ENCODE measurements around the gene HIRIP3. TPM values are rescaled to one million over a fixed set of nuclear protein-coding genes. Genes with fewer than 3 reads are reported as not detected.
"Not testable (repeated sequence)": the region's sequence is repeated elsewhere in the genome, so short reads cannot be mapped to it uniquely, and the experiment has no call there.

HIRIP3 gene
- total and polyA plus RNA-seq, 2 donors (not counting 3 experiments of a cell fraction or from before 2014, with no cell fraction given) = 6.7 to 8.6 TPM

DNA sequence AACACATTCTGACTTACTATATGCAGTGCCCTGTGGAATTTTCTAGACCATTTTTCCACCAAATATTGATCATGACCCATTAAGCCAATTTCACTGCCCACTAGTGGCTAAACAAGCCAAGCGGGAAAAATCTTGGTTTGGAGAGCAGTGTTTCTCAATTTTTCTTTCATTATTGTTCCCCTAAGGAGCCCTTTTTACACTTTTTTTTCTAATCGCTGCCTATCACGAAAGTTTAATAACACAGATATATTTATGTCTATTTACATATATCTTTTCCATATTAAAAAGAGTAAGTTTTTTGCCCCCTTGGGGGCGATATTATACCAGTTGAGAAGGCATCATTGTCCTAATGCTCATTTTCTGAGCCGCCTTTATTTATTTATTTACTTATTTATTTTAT, 46.4 kb upstream of the HIRIP3 start:
- Histone ChIP-seq H3K79me2 (ENCODE audit: control insufficient read depth, insufficient read depth, low read length) (no peaks in the 10 kb centered on the region), H3K36me3 (ENCODE audit: control insufficient read depth in 2 of 2, extremely low read depth in 1 of 2, insufficient read depth in 2 of 2, low read length in 2 of 2) (no peaks in the 10 kb centered on the region), H3K27me3 (ENCODE audit: control insufficient read depth in 2 of 2, insufficient read depth in 2 of 2, low read length in 2 of 2) (no peaks in the 10 kb centered on the region), H4K20me1 (replicated peaks; ENCODE audit: control insufficient read depth, extremely low read depth, insufficient read depth, low read length) (no peaks in the 10 kb centered on the region), H2AFZ (ENCODE audit: low read depth, low read length) (no peak overlapping the region), H3K4me1 (ENCODE audit: control insufficient read depth, extremely low read depth, insufficient read depth, low read length) (no peaks in the 10 kb centered on the region), H3K9ac (replicated peaks; ENCODE audit: extremely low read depth, insufficient read depth, low read length) (no peak overlapping the region), H3K9me3 (replicated peaks; ENCODE audit: control insufficient read depth, insufficient read depth, low read length) (no peaks in the 10 kb centered on the region), H3K4me2 (ENCODE audit: insufficient read depth, low read length) (no peak overlapping the region), H3K4me3 (replicated peaks in 1 of 3; ENCODE audit: insufficient read depth in 1 of 3, low read depth in 1 of 3, low read length in 3 of 3) (no peak overlapping the region), H3K27ac (ENCODE audit: insufficient read depth, low read depth, low read length) (no peak overlapping the region), H3K9me1 (replicated peaks; ENCODE audit: control insufficient read depth, extremely low read depth, insufficient read depth, low read length) (no peaks in the 10 kb centered on the region)
- TF ChIP-seq MAX (IDR thresholded peaks at IDR 0.05; ENCODE audit: insufficient read depth, insufficient read length) (no peak), CTCF (IDR thresholded peaks at IDR 0.05; ENCODE audit: extremely low read depth in 1 of 2, insufficient read depth in 1 of 2, low read depth in 1 of 2, low read length in 2 of 2) (peak in 1 of 2 donors; percentile 23)
- no TSS peak for BruUV-seq (replicated peaks)
- CTCF ChIA-PET = interaction anchor here (0.8 to 5.9 kb wide), 7 partner anchors 9 to 50 kb away, joined by 3 to 38 read pairs (median 7); partner anchors contain the start of genes ALDOA and TBX6
- DNase-seq (ENCODE audit: low read depth, low spot score) (peak; percentile 66), FAIRE-seq (no peak)
- dilution Hi-C loops (cut with MboI; ENCODE audit: extremely low pct_ligation_motif_present, low sequenced_read_pairs) = no loop called here
- POLR2A ChIA-PET = no interaction called here
- intact Hi-C loops (cut with micrococcal nuclease) = loop anchor here (1.0 kb wide), 1 partner anchor 50 kb away; no protein-coding TSS in a partner anchor

- H4K20me1 ChIP-seq (replicated peaks; ENCODE audit: control insufficient read depth, extremely low read depth, insufficient read depth, low read length); POLR2A ChIA-PET; H3K4me1 ChIP-seq (ENCODE audit: control insufficient read depth, extremely low read depth, insufficient read depth, low read length); H3K9me1 ChIP-seq (replicated peaks; ENCODE audit: control insufficient read depth, extremely low read depth, insufficient read depth, low read length); H3K27me3 ChIP-seq (ENCODE audit: control insufficient read depth in 2 of 2, insufficient read depth in 2 of 2, low read length in 2 of 2); H3K4me2 ChIP-seq (ENCODE audit: insufficient read depth, low read length); H3K36me3 ChIP-seq (ENCODE audit: control insufficient read depth in 2 of 2, extremely low read depth in 1 of 2, insufficient read depth in 2 of 2, low read length in 2 of 2); FAIRE-seq; dilution Hi-C loops (cut with MboI; ENCODE audit: extremely low pct_ligation_motif_present, low sequenced_read_pairs); H3K9ac ChIP-seq (replicated peaks; ENCODE audit: extremely low read depth, insufficient read depth, low read length); H3K4me3 ChIP-seq (replicated peaks in 1 of 3; ENCODE audit: insufficient read depth in 1 of 3, low read depth in 1 of 3, low read length in 3 of 3); intact Hi-C loops (cut with micrococcal nuclease); BruUV-seq (replicated peaks); H3K27ac ChIP-seq (ENCODE audit: insufficient read depth, low read depth, low read length); H3K79me2 ChIP-seq (ENCODE audit: control insufficient read depth, insufficient read depth, low read length); DNase-seq (ENCODE audit: low read depth, low spot score); H2AFZ ChIP-seq (ENCODE audit: low read depth, low read length); H3K9me3 ChIP-seq (replicated peaks; ENCODE audit: control insufficient read depth, insufficient read depth, low read length): not testable (repeated sequence)
- CTCF ChIA-PET = interaction anchor here (0.8 to 5.9 kb wide), 6 partner anchors 8 to 349 kb away, joined by 4 to 38 read pairs (median 20); partner anchors contain the start of gene TBX6
Observed at GRCh38 chr16:30040690-30041089, 45.3 kb upstream of the HIRIP3 start.
